ENCODE data around the gene UBE2J2. TPM values are rescaled to one million over a fixed set of nuclear protein-coding genes. Genes with fewer than 3 reads are reported as not detected.

The UBE2J2 gene
- total RNA-seq, 1 donor from 2014 or later = 25.2 TPM

GRCh38 chr1:1307261-1307922 lies 33.7 kb upstream of the UBE2J2 start:
- Histone ChIP-seq H3K4me1 (peaks cover 25 to 40% of the 10 kb centered on the region in 2 donors), H3K27me3 (no peaks in the 10 kb centered on the region), H3K36me3 (peaks cover 17 to 26% of the 10 kb centered on the region in 2 donors), H3K9me3 (no peaks in the 10 kb centered on the region), H3K4me3 (peak overlapping the region; percentile 94 to 99), H3K27ac (peak overlapping the region; percentile 95)
- TF ChIP-seq, protein P1, sequence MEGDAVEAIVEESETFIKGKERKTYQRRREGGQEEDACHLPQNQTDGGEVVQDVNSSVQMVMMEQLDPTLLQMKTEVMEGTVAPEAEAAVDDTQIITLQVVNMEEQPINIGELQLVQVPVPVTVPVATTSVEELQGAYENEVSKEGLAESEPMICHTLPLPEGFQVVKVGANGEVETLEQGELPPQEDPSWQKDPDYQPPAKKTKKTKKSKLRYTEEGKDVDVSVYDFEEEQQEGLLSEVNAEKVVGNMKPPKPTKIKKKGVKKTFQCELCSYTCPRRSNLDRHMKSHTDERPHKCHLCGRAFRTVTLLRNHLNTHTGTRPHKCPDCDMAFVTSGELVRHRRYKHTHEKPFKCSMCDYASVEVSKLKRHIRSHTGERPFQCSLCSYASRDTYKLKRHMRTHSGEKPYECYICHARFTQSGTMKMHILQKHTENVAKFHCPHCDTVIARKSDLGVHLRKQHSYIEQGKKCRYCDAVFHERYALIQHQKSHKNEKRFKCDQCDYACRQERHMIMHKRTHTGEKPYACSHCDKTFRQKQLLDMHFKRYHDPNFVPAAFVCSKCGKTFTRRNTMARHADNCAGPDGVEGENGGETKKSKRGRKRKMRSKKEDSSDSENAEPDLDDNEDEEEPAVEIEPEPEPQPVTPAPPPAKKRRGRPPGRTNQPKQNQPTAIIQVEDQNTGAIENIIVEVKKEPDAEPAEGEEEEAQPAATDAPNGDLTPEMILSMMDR (IDR thresholded peaks at IDR 0.05) = no peak
- intact Hi-C loops (cut with DNase I) = loop anchor here (5.0 kb wide), 1 partner anchor 75 kb away; the partner anchor contains the start of genes B3GALT6 and SDF4
- DNase-seq (ENCODE audit: low spot score in 2 of 2) = no peak

- peaks cover 25 to 40% of the 10 kb centered on the region in 2 donors for H3K4me1 ChIP-seq
- intact Hi-C loops (cut with DNase I) = loop anchor here (5.0 kb wide), 1 partner anchor 74 kb away; the partner anchor contains the start of genes B3GALT6 and SDF4
These were observed 33.1 kb upstream of the UBE2J2 start for GRCh38 chr1:1306661-1307260.

DNA sequence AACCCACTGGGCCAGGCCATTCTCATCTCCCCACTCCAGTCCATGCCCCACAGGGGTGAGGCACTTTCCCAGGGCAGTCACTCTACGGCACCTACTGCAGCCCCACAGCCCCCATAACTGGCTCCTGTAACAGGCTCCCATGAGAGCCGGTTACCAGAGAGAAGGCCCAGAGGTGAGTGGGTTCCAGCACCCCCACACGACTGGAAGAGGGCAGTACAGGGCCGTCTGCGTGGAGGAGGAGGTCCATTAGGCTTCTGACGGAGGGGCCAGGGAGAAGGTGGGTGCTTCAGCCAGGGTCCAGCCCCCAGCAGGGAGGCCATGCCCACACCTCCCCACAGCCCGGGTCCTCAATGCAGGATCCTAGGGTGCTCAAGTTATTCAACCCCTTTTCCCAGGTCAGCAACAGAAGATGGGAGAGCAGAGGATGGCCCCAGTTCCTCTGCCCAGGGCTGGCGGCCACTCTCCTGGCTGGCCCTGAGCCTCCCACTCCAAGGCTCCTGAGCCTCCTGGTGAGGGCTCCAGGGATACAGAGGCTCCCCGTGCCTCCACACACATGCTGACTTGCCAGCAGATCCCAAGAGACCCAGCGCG lies 32.5 kb upstream of the UBE2J2 start:
- Histone ChIP-seq H3K27ac (no peak overlapping the region), H3K4me3 (peak overlapping the region; percentile 94 to 99), H3K4me1 (peaks cover 25 to 40% of the 10 kb centered on the region in 2 donors), H3K36me3 (peaks cover 5 to 16% of the 10 kb centered on the region in 2 donors), H3K27me3 (no peaks in the 10 kb centered on the region), H3K9me3 (no peaks in the 10 kb centered on the region)
- no peak for DNase-seq (ENCODE audit: low spot score in 2 of 2)
- intact Hi-C loops (cut with DNase I) = loop anchor here (5.0 kb wide), 1 partner anchor 74 kb away; the partner anchor contains the start of genes B3GALT6 and SDF4
- TF ChIP-seq, protein P1 (IDR thresholded peaks at IDR 0.05) = no peak

More at GRCh38 chr1:1306661-1307260, 33.1 kb upstream of the UBE2J2 start:
- no peaks in the 10 kb centered on the region for H3K27me3 ChIP-seq
- H3K36me3 ChIP-seq = peaks cover 11 to 19% of the 10 kb centered on the region in 2 donors
- no peak for DNase-seq (ENCODE audit: low spot score in 2 of 2)
- TF ChIP-seq, protein P1 (IDR thresholded peaks at IDR 0.05) = no peak
- H3K9me3 ChIP-seq = no peaks in the 10 kb centered on the region
- peak overlapping the region; percentile 94 to 99 for H3K4me3 ChIP-seq
- peak overlapping the region; percentile 95 for H3K27ac ChIP-seq

GRCh38 chr1:1305300-1306069 lies 31.8 kb upstream of the UBE2J2 start:
- DNase-seq (ENCODE audit: low spot score in 2 of 2) = no peak

More at GRCh38 chr1:1305300-1306069, 31.8 kb upstream of the UBE2J2 start:
- no peak overlapping the region for H3K27ac ChIP-seq
- intact Hi-C loops (cut with DNase I) = loop anchor here (2.0 to 5.0 kb wide), 2 partner anchors 31 to 73 kb away; partner anchors contain the start of genes B3GALT6 and SDF4
- H3K27me3 ChIP-seq = no peaks in the 10 kb centered on the region
- peaks cover 25 to 40% of the 10 kb centered on the region in 2 donors for H3K4me1 ChIP-seq
- no peaks in the 10 kb centered on the region for H3K9me3 ChIP-seq
- peaks cover 0 to 9% of the 10 kb centered on the region in 2 donors for H3K36me3 ChIP-seq
- TF ChIP-seq, protein P1 (IDR thresholded peaks at IDR 0.05) = no peak
- peak overlapping the region; percentile 37 to 94 for H3K4me3 ChIP-seq
